Liver (tissue), 9 donors: ENCODE results near the gene ATXN1. TPM values are rescaled to one million over a fixed set of nuclear protein-coding genes. Genes with fewer than 3 reads are reported as not detected.

Experiments used
- DNase-seq: peaks from one replicate; pipeline ENCODE4 v3.0.0-alpha.2; 2017; ENCODE audit warnings: low spot score
- H3K27ac ChIP-seq, 2 donors: one replicate each; pipeline ENCODE4 v1.7.0; 2013; ENCODE audit warnings: inconsistent platforms in 2 of 2, low read length in 2 of 2, control low read depth in 1 of 2, low read depth in 1 of 2, mild to moderate bottlenecking in 1 of 2
- H3K27me3 ChIP-seq, 4 donors: one replicate each; pipeline versions ENCODE4 v1.6.1 to v1.7.0; 2013; ENCODE audit warnings: low read length in 3 of 4, inconsistent platforms in 1 of 4, mild to moderate bottlenecking in 1 of 4, moderate library complexity in 1 of 4; ENCODE audit not compliant: control insufficient read depth in 4 of 4, insufficient read depth in 4 of 4
- H3K36me3 ChIP-seq, 4 donors: one replicate each; pipeline versions ENCODE4 v1.6.1 to v1.7.0; 2013; ENCODE audit warnings: low read length in 3 of 4, mild to moderate bottlenecking in 3 of 4, low read depth in 1 of 4, moderate library complexity in 1 of 4; ENCODE audit not compliant: control insufficient read depth in 4 of 4, insufficient read depth in 3 of 4
- H3K4me1 ChIP-seq, 4 donors: one replicate each; pipeline versions ENCODE4 v1.6.1 to v1.7.0; 2013; ENCODE audit warnings: low read length in 3 of 4, mild to moderate bottlenecking in 3 of 4, moderate library complexity in 1 of 4; ENCODE audit not compliant: control insufficient read depth in 4 of 4, insufficient read depth in 4 of 4
- H3K4me3 ChIP-seq, 3 donors: one replicate each; pipeline versions ENCODE4 v1.6.1 to v1.7.0; 2013; ENCODE audit warnings: low read length in 3 of 3, control low read depth in 1 of 3, low read depth in 1 of 3, mild to moderate bottlenecking in 1 of 3
- H3K9ac ChIP-seq, 2 donors: one replicate each; pipeline ENCODE4 v1.7.0; 2013; ENCODE audit warnings: low read length in 2 of 2, mild to moderate bottlenecking in 2 of 2, moderate library complexity in 2 of 2, control low read depth in 1 of 2, low read depth in 1 of 2
- H3K9me3 ChIP-seq, 4 donors: one replicate each; pipeline versions ENCODE4 v1.6.1 to v1.7.0; 2013; ENCODE audit warnings: low read length in 3 of 4; ENCODE audit not compliant: control insufficient read depth in 4 of 4
- EGR1 ChIP-seq, 2 donors: IDR thresholded peaks; 2 replicates each; pipeline ENCODE4 v1.6.1; 2016 to 2018; ENCODE audit warnings: antibody characterized with exemption in 2 of 2, low read depth in 2 of 2
- FOXA1 ChIP-seq: IDR thresholded peaks from 2 replicates; pipeline ENCODE4 v1.6.1; 2016; ENCODE audit warnings: antibody characterized with exemption
- FOXA2 ChIP-seq: IDR thresholded peaks from 2 replicates; pipeline ENCODE4 v1.6.1; 2016; ENCODE audit warnings: antibody characterized with exemption
- GABPA ChIP-seq, 2 donors: IDR thresholded peaks in 1 of 2; conservative IDR thresholded peaks in 1 of 2; 2 replicates each; pipeline ENCODE4 v1.6.1; 2016; ENCODE audit warnings: antibody characterized with exemption in 2 of 2, mild to moderate bottlenecking in 1 of 2, moderate library complexity in 1 of 2
- HNF4A ChIP-seq, 2 donors: conservative IDR thresholded peaks; 2 replicates each; pipeline ENCODE4 v1.6.1; 2016; ENCODE audit warnings: antibody characterized with exemption in 2 of 2, mild to moderate bottlenecking in 2 of 2
- HNF4G ChIP-seq: IDR thresholded peaks from 2 replicates; pipeline ENCODE4 v1.6.1; 2016; ENCODE audit warnings: antibody characterized with exemption
- JUND ChIP-seq, 2 donors: IDR thresholded peaks; 2 replicates each; pipeline ENCODE4 v1.6.1; 2016; ENCODE audit warnings: antibody characterized with exemption in 2 of 2
- NR2F2 ChIP-seq: IDR thresholded peaks from 2 replicates; pipeline ENCODE4 v1.6.1; 2016; ENCODE audit warnings: antibody characterized with exemption
- RAD21 ChIP-seq, 2 donors: IDR thresholded peaks; 2 replicates each; pipeline ENCODE4 v1.6.1; 2016; ENCODE audit warnings: antibody characterized with exemption in 2 of 2, mild to moderate bottlenecking in 2 of 2
- RXRA ChIP-seq, 2 donors: IDR thresholded peaks; 2 replicates each; pipeline ENCODE4 v1.6.1; 2017 to 2018; ENCODE audit warnings: antibody characterized with exemption in 2 of 2, mild to moderate bottlenecking in 1 of 2
- SP1 ChIP-seq: IDR thresholded peaks from 2 replicates; pipeline ENCODE4 v1.6.1; 2018; ENCODE audit warnings: antibody characterized with exemption, mild to moderate bottlenecking
- TAF1 ChIP-seq: conservative IDR thresholded peaks from 2 replicates; pipeline ENCODE4 v1.6.1; 2016; ENCODE audit warnings: antibody characterized with exemption, mild to moderate bottlenecking
- WGBS: extraction: QIAGEN DNeasy Blood & Tissue Kit; methylation state at CpG from one replicate; pipeline ENCODE4 v1.1.7; 2013; 5-methylcytosine and 5-hydroxymethylcytosine counted together
- polyA plus RNA-seq, 2 donors: library from polyadenylated mRNA; stranded (reverse) in 1 of 2; unstranded in 1 of 2; fragments of 200-250 nt in 1 of 2; fragments of >200 nt in 1 of 2; fragmentation: Nextera tagmentation in 1 of 2; extraction: Ambion mirVana in 1 of 2; gene quantifications; one replicate each; pipeline versions ENCODE4 v1.2.1 to v1.2.3, GENCODE V29; 2013 to 2015
- total RNA-seq, 2 donors: library from RNA; depleted of rRNA; stranded (reverse); fragments of >200 nt; gene quantifications; one replicate each; pipeline ENCODE4 v1.2.3, GENCODE V29; 2014
- TF ChIP-seq, protein P1 (sequence below): IDR thresholded peaks from 2 replicates; pipeline ENCODE4 v1.6.1; 2016; ENCODE audit warnings: antibody characterized with exemption
- TF ChIP-seq, protein P2 (sequence below): fragments of 150-350 bp; IDR thresholded peaks from 2 replicates; pipeline ENCODE4 v1.5.1; 2017; ENCODE audit warnings: improper control_type of control experiment, low read depth, low read length; ENCODE audit not compliant: missing input control
- donor health status: healthy.
- donor health status: healthy.
- donor health status: healthy.
- donor health status: healthy.
- donor health status: healthy.

Gene ATXN1
- total and polyA plus RNA-seq, 4 donors: 4.3 to 29.7 (median 8.2) TPM

DNA sequence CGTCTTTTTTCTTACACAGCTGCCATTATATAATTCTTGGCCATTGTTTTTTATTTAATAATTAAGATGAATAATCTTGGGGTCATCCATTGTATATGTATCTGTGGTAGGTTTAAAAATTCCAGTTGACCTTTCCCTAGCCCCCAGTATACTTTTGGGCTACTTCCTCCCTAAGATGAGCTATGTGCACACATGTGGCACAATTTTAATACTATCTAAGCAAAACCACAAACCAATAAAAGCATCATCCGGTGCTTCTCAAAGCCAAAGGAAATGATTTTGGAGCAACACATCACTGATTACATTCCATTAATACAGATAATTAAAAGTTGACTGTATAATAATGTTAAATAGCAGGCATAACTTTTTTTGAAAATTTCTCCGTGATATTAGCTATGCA is 161.2 kb downstream of the ATXN1 start:
- Histone ChIP-seq H3K4me1 (peaks cover 0 to 2% (median 0%) of the 10 kb centered on the region in 4 donors), H3K9ac (no peak overlapping the region), H3K27me3 (no peaks in the 10 kb centered on the region), H3K36me3 (peaks cover 0 to 4% (median 1%) of the 10 kb centered on the region in 4 donors), H3K4me3 (no peak overlapping the region), H3K27ac (no peak overlapping the region), H3K9me3 (no peaks in the 10 kb centered on the region)
- WGBS: 93% methylated on average over 3 of the region's 3 CpGs
- DNase-seq: no peak
- TF ChIP-seq RXRA (IDR thresholded peaks at IDR 0.05) (no peak), TAF1 (no peak), JUND (IDR thresholded peaks at IDR 0.05) (no peak), SP1 (no peak), HNF4G (no peak), RAD21 (IDR thresholded peaks at IDR 0.05) (no peak), NR2F2 (no peak), HNF4A (conservative IDR thresholded peaks at IDR 0.05) (no peak), FOXA1 (no peak), GABPA (IDR thresholded peaks at IDR 0.05 in 1 of 2, conservative IDR thresholded peaks at IDR 0.05 in 1 of 2) (no peak)
- TF ChIP-seq, protein P1, sequence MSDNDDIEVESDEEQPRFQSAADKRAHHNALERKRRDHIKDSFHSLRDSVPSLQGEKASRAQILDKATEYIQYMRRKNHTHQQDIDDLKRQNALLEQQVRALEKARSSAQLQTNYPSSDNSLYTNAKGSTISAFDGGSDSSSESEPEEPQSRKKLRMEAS: no peak
- TF ChIP-seq, protein P2, sequence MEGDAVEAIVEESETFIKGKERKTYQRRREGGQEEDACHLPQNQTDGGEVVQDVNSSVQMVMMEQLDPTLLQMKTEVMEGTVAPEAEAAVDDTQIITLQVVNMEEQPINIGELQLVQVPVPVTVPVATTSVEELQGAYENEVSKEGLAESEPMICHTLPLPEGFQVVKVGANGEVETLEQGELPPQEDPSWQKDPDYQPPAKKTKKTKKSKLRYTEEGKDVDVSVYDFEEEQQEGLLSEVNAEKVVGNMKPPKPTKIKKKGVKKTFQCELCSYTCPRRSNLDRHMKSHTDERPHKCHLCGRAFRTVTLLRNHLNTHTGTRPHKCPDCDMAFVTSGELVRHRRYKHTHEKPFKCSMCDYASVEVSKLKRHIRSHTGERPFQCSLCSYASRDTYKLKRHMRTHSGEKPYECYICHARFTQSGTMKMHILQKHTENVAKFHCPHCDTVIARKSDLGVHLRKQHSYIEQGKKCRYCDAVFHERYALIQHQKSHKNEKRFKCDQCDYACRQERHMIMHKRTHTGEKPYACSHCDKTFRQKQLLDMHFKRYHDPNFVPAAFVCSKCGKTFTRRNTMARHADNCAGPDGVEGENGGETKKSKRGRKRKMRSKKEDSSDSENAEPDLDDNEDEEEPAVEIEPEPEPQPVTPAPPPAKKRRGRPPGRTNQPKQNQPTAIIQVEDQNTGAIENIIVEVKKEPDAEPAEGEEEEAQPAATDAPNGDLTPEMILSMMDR: no peak

DNA sequence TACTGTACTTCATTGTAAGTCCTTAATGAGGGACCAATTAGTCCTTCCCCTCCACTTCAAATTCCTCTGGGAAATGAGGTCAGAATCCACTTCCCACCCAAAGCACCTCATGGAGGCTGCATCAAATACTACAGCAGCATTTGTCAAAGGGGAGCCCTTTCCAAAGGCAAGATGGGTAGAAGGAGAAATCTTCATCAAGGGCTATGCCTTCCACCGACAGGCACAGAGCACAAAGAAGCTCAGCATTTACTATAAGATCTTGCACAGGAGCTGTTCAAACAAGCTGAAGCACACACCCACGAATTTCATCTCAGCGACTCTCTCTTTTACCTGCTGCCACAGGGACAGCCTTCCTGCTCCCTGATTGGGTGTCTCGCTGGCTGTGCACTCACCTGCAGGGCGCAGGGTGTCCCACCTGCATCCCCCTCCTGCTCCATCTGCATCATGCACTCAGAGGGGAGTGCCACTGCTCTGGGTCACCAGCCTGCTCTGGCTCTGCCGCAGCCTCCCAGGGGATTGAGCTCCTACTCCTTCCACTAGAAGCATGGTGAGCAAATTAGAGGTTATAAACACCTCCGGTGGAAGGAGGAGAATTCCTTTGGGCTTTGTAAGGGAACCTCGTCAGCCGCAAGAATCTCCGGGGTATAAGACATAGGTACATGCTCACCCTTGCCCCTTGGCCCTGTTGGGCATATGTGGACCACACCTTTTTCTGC is 164.5 kb downstream of the ATXN1 start:
- Histone ChIP-seq H3K36me3 (no peaks in the 10 kb centered on the region), H3K4me1 (no peaks in the 10 kb centered on the region), H3K27me3 (no peaks in the 10 kb centered on the region), H3K9ac (no peak overlapping the region), H3K4me3 (no peak overlapping the region), H3K9me3 (no peaks in the 10 kb centered on the region), H3K27ac (no peak overlapping the region)
- no peak for DNase-seq
- TF ChIP-seq SP1: no peak
- no peak for TF ChIP-seq HNF4G
- 93% methylated on average over 10 of the region's 10 CpGs for WGBS

DNA sequence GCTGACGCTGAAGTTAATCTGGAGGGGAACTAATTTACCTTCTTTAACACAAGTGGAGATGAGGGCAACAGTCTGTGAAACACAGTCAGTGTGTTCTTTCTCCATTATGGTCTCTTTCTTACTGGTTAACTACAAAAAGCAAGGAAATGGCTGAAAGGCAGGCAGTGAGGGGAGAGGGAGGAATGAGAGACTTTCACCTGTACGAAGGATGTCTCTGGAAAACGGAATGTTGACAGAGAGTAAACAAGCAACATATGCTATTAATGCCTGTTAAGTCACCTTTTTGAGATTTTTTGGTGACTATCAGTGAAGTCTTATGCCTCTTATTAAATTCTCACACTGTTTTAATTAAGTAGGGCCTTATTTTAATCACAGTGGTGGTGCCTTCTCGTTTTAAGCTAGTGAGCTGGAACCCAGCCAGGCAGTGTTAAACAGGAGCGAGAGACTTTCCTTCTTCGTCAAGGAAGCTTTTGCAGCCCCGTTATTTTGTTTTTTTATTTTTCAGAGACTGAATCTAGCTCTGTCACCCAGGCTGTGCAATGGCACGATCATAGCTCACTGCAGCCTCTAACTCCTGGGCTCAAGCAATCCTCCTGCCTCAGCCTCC is 165.6 kb downstream of the ATXN1 start:
- TF ChIP-seq FOXA2: peak; percentile 40
- TF ChIP-seq EGR1 (IDR thresholded peaks at IDR 0.05; ENCODE audit: low read depth in 2 of 2): no peak
- H3K9me3 ChIP-seq: no peaks in the 10 kb centered on the region
- DNase-seq: no peak
- H3K9ac ChIP-seq: no peak overlapping the region
- H3K27me3 ChIP-seq: no peaks in the 10 kb centered on the region
- no peak overlapping the region for H3K27ac ChIP-seq
- 74% methylated on average over 8 of the region's 8 CpGs for WGBS
- H3K4me3 ChIP-seq: no peak overlapping the region
- no peaks in the 10 kb centered on the region for H3K36me3 ChIP-seq
- no peaks in the 10 kb centered on the region for H3K4me1 ChIP-seq
